Sigmoid colon (tissue), 3 donors: ENCODE measurements around the gene CAPZA1.

Experiments
- POLR2A ChIP-seq, 2 donors: fragments of 450-650 bp; IDR thresholded peaks; one replicate each; pipeline ENCODE4 v1.6.1; 2016; ENCODE audit warnings: antibody characterized with exemption in 2 of 2, mild to moderate bottlenecking in 2 of 2, moderate library complexity in 2 of 2
- TF ChIP-seq, protein P1 (sequence below), 4 experiments: fragments of 450-650 bp in 3 of 4; fragments of 200-600 bp in 1 of 4; IDR thresholded peaks; one replicate each; pipeline ENCODE4 v1.5.1; 2016 to 2019; ENCODE audit warnings: antibody characterized with exemption in 4 of 4, mild to moderate bottlenecking in 3 of 4, moderate library complexity in 2 of 4

DNA sequence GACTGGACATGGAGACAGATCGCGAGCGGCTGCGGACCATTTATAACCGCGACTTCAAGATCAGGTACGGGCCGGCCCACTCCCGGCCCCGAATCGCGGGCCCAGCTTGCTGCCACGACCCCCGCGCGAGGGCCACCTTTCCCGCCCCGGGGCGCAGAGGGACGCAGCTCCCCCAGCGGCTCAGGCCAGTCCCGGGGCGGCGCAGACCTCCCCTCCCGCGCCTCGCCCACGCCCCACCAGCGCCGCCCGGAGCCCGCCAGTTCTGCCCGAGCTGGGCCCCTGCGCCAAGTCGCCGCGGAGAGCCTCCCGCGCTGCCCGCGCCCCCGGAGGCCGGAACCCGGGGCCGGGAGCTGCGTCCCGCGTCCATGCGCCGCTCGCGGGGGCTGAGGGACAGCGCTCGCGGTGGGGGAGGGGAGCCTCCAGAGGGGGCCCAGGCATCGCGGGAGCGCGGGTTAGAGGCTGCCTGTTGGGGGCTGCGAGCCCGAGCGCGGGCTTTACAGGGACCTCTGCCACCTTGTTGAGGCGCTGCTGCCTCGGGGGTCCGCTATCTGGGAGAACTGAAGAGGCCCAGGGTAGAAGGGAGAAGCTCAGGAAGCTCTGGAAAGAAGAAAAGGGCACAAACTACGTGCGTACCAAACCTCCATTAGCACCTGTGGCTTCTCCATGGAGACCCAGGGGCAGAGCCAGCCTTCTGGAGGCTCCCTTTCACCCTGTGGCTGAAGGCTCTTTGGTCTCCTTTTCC lies 55.5 kb downstream of the CAPZA1 start:
- TF ChIP-seq, protein P1, sequence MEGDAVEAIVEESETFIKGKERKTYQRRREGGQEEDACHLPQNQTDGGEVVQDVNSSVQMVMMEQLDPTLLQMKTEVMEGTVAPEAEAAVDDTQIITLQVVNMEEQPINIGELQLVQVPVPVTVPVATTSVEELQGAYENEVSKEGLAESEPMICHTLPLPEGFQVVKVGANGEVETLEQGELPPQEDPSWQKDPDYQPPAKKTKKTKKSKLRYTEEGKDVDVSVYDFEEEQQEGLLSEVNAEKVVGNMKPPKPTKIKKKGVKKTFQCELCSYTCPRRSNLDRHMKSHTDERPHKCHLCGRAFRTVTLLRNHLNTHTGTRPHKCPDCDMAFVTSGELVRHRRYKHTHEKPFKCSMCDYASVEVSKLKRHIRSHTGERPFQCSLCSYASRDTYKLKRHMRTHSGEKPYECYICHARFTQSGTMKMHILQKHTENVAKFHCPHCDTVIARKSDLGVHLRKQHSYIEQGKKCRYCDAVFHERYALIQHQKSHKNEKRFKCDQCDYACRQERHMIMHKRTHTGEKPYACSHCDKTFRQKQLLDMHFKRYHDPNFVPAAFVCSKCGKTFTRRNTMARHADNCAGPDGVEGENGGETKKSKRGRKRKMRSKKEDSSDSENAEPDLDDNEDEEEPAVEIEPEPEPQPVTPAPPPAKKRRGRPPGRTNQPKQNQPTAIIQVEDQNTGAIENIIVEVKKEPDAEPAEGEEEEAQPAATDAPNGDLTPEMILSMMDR (IDR thresholded peaks at IDR 0.05): no peak
- TF ChIP-seq POLR2A (IDR thresholded peaks at IDR 0.05): no peak
